Activated CD4-positive, CD25-positive, alpha-beta regulatory T cell treated with anti-CD3 and anti-CD28 coated beads, Interleukin-2, amount 50 U/mL, for 72 hours (primary cell): Measurements from ENCODE around the gene KRTAP12-2.
"Not testable (repeated sequence)": the region's sequence is repeated elsewhere in the genome, so short reads cannot be mapped to it uniquely, and the experiment has no call there.

ENCODE experiments used
- DNase-seq: peaks from one replicate; pipeline ENCODE4 v3.0.0; 2021

KRTAP12-2 gene

DNA sequence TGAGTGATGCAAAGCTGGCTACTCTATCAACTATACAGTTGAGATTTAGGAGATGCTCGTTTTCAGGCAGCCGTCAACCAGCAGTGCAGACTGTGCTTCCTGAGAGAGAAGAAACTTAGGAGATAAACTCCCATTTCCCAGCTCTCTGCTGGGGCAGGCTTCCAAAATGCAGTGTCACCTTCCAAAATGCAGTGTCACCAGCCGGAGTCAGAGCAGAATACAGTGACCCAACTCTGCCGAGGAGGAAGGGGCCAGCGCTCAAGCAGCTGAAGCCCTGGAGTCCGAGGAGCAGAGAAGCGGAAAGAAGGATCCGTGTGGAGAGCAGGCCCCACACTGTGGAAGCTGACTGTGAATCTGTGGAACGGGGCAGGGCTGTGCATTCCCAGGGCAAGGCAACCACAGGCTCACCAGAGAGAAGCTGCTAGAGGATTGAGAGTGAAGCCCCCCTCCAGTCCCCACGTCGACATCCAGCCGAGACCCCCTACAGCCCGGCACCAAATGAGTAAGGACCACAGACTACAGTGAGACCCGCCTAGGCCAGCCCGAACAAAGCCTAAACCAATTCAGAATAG lies 15.9 kb upstream of the KRTAP12-2 start:
- DNase-seq = no peak

DNA sequence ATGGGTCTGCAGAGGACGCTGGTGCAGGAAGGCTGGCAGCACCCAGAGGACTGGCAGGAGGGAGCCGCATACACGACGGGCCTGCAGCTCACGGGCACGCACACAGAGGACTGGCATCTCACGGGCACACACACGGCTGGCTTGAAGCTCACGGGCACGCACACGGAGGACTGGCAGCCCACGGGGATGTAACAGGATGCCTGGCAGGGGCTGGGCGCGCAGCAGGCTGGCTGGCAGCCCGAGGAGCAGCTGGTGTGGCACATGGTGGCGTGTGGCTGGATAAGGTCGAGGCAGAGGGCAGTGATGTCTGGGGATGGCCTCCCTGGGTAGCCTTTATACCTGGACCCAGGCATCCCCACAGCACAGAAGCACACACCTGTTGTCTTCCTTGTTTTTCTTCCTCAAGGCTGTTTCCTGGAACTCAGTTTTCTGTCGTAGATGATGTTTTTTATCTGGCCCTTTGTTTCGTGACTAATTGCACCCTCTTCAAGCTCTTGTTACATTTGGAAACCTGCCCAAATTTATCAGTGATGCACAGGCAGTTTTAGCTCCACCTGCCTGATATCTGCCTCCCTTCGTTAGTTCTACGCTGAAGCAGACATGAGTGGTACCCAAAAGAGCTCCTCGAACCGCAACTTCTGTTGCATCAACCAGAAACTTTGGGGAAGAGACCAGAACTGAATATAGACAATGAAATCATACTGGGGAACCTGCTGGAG lies 15.3 kb upstream of the KRTAP12-2 start, which contains the start of gene KRTAP12-1:
TSS of gene KRTAP12-1 (minus strand) at position 303 of the 719 bp plus-strand sequence. CDS start at position 263, 40 bp downstream.
- DNase-seq = no peak

DNA sequence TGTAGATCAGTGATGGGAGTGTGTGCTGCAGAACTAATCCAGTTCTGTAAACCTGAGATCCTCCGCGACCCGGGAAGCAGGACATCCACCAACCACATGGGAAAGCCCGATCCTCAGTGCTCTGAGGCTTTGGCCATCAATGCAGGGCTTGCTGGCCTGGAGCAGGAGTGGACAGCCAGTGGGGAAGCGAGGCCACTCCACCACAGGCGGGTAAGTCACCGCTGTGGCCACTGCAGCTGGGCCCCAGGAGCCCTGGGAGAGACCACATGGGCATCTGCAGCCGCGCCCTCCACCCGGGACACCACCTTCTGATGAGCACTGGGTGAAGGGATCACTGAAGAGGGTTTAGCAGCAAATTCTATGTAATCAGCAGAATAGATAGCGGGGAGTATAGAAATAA lies 14.4 kb upstream of the KRTAP12-2 start:
- no peak for DNase-seq

DNA sequence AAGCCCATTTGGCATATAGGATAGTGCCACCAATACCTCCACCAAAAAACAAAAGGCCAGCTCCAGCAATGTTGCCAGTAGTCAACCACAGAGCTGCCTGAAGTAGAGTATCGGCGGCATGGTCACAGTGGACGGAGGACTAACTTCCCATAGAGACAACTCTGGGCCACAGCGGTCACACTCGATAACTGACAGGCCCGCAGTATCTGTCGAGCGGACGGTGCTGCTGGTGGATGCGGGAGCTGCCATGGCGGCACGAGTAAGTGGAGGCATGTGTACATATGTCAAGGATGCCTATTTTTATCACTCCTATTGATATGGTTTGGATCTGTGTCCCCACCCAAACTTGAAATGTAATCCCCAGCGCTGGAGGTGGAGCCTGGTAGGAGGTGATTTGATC lies 11.2 kb upstream of the KRTAP12-2 start:
- DNase-seq = no peak

DNA sequence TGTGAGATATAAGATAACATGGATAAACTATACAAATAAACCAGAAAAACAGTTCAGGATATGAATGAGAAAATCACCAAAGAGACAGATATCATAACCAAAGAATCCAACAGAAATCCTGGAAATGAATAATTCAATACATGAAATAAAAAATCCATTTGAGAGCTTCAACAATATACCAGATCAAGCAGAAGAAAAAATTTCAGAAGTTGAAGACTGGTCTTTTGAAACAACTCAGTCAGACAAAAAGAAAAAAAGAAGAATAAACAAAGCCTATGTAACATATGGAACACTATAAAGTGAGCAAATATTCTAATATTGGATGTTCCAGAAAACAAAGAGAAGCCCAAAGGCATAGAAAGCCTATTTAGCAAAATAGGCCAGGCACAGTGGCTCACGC lies 5.2 kb upstream of the KRTAP12-2 start:
- no peak for DNase-seq

- DNase-seq = no peak
Observed at GRCh38 chr21:44670642-44671432, 4.1 kb upstream of the KRTAP12-2 start.

DNA sequence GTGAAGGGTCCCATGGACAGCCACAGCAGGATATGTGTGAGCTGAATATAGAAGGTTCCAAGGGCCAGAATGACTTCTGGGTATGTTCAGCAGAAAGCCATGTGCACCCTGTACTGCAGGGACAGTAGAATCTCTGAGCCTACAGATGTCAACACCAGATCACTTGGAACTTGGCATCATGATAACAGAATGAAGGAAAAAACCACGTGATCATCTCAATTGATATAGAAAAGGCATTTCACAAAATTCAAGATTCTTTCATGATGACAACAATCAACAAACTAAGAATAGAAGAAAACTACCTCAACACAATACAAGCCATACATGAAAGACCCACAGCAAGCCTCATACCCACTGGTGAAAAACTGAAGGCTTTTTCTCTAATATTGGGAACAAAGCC lies 885 bp upstream of the KRTAP12-2 start:
- DNase-seq = no peak

DNA sequence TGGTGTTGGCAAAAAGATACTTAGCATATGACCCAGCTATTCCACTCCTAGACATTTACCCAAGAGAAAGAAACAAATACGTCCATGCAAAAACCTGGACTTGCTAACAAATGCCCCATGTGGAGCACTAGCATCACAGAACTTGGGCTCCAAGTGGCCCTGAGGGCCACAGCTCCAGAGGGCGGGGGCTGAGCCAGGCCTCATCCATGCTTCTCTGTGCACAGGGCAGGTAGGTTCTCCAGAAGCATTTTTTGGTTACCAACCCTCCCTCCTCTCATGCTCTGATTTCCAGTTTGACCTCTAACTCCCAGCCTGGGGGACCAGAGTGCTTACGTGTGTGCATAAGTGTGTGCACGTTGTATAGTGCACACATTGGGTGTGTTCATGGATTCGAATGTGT lies 2.0 kb downstream of the KRTAP12-2 start:
- DNase-seq = no peak

DNA sequence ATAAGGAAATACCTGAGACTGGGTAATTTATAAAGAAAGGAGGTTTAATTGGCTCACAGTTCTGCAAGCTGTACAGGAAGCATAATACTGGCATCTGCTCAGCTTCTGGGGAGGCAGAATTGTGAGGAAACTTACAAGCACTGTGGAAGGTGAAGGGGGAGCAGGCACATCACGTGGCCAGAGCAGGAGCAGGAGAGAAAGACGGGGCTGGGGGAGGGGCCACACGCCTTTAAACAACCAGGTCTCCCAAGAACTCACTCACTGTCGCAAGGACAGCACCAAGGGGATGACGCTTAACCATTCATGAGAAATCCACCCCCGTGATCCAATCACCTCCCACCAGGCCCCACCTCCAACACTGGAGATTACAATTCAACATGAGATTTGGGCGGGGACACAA lies 5.2 kb downstream of the KRTAP12-2 start:
- DNase-seq = not testable (repeated sequence)

GRCh38 chr21:44658913-44659595 lies 7.7 kb downstream of the KRTAP12-2 start:
- DNase-seq = no peak

- DNase-seq = no peak
Observed at GRCh38 chr21:44658541-44658910, 8.2 kb downstream of the KRTAP12-2 start.

- DNase-seq = no peak
Observed at GRCh38 chr21:44657635-44658540, 8.8 kb downstream of the KRTAP12-2 start, which contains the start of gene KRTAP12-3. KRTAP12-3 (plus strand) TSS chr21:44657932; CDS start chr21:44657980, 48 bp downstream.

DNA sequence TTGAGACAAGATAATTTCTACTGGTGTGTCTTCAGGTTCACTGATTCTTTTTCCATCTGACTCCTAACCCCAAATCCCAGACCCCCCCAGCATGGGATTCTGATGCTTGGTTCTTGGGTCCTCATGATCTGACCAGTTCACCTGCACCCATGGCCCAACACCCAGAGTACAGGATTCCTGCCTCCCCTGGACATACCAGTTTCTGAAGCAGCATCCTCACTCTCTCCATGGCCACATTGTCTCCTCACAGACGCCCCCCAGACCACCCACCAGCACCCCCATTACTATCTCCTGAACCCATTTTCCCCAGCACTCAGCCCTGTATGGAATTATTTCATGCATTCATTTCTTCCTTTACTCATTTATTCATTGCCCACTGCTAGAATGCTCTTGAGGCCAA lies 9.9 kb downstream of the KRTAP12-2 start:
- no peak for DNase-seq

GRCh38 chr21:44654576-44655175 lies 12.1 kb downstream of the KRTAP12-2 start, which contains the start of gene KRTAP12-4:
KRTAP12-4 (minus strand) TSS chr21:44654659; CDS start chr21:44654614, 45 bp downstream.
- no peak for DNase-seq

GRCh38 chr21:44653656-44654575 lies 12.8 kb downstream of the KRTAP12-2 start:
- no peak for DNase-seq

DNA sequence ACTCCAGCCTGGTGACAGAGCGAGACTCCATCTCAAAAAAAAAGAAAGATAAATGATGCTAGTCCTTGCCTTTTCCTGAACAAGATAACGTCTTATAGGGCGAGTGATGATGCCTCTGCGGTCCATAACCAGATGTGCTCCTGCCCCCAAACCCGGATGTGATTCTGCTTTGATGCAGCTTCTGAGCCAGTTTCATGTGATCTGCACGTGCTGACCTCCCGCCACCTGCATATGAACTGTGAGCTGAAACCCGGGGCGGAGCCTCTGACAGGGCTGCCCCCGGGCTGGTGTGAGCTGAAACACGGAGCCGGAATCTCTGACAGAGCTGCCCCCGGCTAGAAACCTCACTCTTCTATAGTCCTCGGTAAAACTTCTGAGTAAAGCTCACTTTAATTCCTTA lies 13.6 kb downstream of the KRTAP12-2 start:
- DNase-seq = no peak

- DNase-seq = no peak
Observed at GRCh38 chr21:44650973-44651675, 15.6 kb downstream of the KRTAP12-2 start.

- no peak for DNase-seq
Observed at GRCh38 chr21:44650265-44650972, 16.3 kb downstream of the KRTAP12-2 start.

GRCh38 chr21:44649521-44650100 lies 17.1 kb downstream of the KRTAP12-2 start:
- no peak for DNase-seq
